Activated naive CD8-positive, alpha-beta T cell treated with anti-CD3 and anti-CD28 coated beads, Interleukin-2, amount 50 U/mL, for 24 hours (primary cell): ENCODE data around the gene RTN1.

ENCODE experiments used
- ATAC-seq: fragments of 150-1000 bp; cut with Tn5 transposase; one replicate; pipeline ENCODE4 v1.10.0; 2021
- DNase-seq: peaks from one replicate; pipeline ENCODE4 v3.0.0; 2021
- H3K27ac Mint-ChIP-seq: one replicate; pipeline ENCODE4 v1.8.0; 2021; ENCODE audit warnings: mild to moderate bottlenecking, mixed read lengths
- H3K27me3 Mint-ChIP-seq: one replicate; pipeline ENCODE4 v1.8.0; 2021; ENCODE audit warnings: mixed read lengths
- H3K36me3 Mint-ChIP-seq: one replicate; pipeline ENCODE4 v1.8.0; 2021; ENCODE audit warnings: low read depth, mixed read lengths
- H3K4me1 Mint-ChIP-seq: one replicate; pipeline ENCODE4 v1.8.0; 2021; ENCODE audit warnings: mixed read lengths
- H3K4me3 Mint-ChIP-seq: one replicate; pipeline ENCODE4 v1.8.0; 2021; ENCODE audit warnings: mild to moderate bottlenecking, moderate library complexity, mixed read lengths
- H3K9me3 Mint-ChIP-seq: one replicate; pipeline ENCODE4 v1.8.0; 2021; ENCODE audit warnings: mixed read lengths

RTN1 gene

GRCh38 chr14:59832653-59833294 is 37.8 kb downstream of the RTN1 start:
- H3K9me3 Mint-ChIP-seq = no peaks in the 10 kb centered on the region
- peaks cover 17% of the 10 kb centered on the region for H3K27me3 Mint-ChIP-seq
- H3K4me3 Mint-ChIP-seq = no peak overlapping the region
- DNase-seq (no peak), ATAC-seq (no peak)
- H3K36me3 Mint-ChIP-seq = no peaks in the 10 kb centered on the region
- no peaks in the 10 kb centered on the region for H3K4me1 Mint-ChIP-seq
- H3K27ac Mint-ChIP-seq = no peak overlapping the region

DNA sequence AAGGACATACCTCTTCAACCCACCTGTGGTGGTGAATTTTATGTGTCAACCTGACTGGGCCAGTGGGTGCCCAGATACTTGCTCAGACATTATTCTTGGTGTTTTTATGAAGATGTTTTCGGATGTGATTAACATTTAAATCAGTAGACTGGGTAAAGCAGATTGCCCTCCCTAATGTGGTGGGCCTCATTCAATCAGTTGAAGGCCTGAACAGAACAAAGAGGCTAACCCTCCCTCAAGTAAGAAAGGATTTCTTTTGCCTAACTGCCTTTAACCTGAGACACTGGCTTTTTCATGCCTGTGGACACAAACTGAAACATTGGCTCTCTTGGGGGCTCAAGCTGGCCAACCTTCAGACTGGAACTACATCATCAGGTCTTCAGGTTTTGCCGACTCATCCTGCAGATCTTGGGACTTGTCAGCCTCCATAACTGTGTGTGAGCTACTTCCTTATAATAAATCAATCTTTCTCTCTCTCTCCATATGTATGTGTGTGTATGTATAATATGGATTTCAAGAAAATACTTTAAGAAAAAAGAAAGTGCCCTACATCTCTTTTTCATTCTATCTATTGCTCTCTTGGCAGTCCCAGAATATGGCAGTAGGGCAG is 39.4 kb downstream of the RTN1 start:
- DNase-seq (no peak), ATAC-seq (no peak)
- Mint-ChIP-seq H3K36me3 (no peaks in the 10 kb centered on the region), H3K9me3 (no peaks in the 10 kb centered on the region), H3K4me1 (no peaks in the 10 kb centered on the region), H3K27me3 (peaks cover 15% of the 10 kb centered on the region), H3K27ac (no peak overlapping the region), H3K4me3 (no peak overlapping the region)

DNA sequence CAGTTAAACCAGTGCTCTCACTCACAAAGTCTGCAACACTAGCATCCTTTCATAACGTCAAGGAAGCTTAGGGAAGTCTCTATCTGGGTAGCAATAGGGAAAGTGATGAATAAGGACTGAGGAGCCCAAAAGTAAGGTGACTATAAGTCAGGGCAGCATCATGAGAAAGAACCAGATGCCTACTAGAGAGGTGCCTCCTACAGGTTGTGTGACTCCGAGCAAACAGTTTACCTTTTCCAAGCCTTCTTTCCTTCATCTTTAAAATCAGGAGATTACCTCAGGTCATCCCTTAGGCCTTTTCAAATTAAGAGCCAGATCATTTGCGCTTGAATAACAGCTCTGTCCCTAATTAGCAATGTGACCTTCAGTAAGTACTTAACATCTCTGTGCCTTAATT is 40.2 kb downstream of the RTN1 start:
- ATAC-seq = no peak
- no peak for DNase-seq
- no peaks in the 10 kb centered on the region for H3K36me3 Mint-ChIP-seq
- no peaks in the 10 kb centered on the region for H3K4me1 Mint-ChIP-seq
- no peaks in the 10 kb centered on the region for H3K9me3 Mint-ChIP-seq
- no peak overlapping the region for H3K27ac Mint-ChIP-seq
- H3K4me3 Mint-ChIP-seq = no peak overlapping the region
- H3K27me3 Mint-ChIP-seq = peaks cover 14% of the 10 kb centered on the region

DNA sequence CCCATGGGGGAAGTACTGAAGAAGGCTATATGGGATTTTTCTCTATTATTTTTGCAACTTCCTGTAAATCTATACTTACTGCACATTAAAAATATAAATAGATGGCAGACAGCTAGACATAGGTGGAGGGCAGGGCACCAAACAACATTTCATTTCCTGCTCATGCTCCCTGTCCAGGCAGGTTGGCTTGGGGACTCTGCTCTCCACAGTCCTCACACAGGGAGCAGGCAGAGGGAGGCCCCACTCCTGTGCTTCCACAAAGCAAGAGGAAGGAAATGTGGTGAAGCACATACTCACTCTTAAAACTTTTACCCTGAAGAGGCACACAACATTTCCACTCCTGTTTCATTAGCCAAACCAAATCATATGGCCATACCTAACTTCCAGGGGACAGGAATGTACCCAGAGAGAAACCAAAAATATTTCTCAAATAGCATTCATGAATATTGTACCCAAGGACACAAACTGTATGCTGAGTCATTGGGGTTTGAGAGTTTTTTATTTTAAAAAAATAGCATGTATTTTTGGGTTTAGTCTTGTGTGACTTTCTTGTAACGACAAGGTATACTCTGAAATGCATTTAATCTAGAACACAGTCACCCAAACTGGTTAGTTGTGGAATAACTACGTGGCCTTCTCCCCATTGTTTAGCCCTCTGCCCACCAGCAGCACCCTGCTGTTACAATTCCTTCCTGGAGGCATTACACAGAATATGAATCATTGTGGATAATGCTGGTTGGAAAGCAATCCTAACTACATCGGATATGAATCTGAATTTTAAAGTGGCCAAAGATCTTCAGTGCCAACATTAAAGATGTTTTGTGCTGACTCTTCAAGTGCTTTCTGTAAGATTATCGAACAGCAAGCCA is 40.9 kb downstream of the RTN1 start:
- no peaks in the 10 kb centered on the region for H3K9me3 Mint-ChIP-seq
- DNase-seq (no peak), ATAC-seq (no peak)
- no peaks in the 10 kb centered on the region for H3K36me3 Mint-ChIP-seq
- H3K4me3 Mint-ChIP-seq = no peak overlapping the region
- H3K27ac Mint-ChIP-seq = no peak overlapping the region
- H3K4me1 Mint-ChIP-seq = no peaks in the 10 kb centered on the region
- H3K27me3 Mint-ChIP-seq = peaks cover 14% of the 10 kb centered on the region

- Mint-ChIP-seq H3K27me3 (peaks cover 13% of the 10 kb centered on the region), H3K4me3 (no peak overlapping the region), H3K36me3 (no peaks in the 10 kb centered on the region), H3K27ac (no peak overlapping the region), H3K9me3 (no peaks in the 10 kb centered on the region), H3K4me1 (no peaks in the 10 kb centered on the region)
- ATAC-seq = no peak
- DNase-seq = no peak
Measured at GRCh38 chr14:59828276-59828675, 42.3 kb downstream of the RTN1 start.

GRCh38 chr14:59827401-59827800 is 43.2 kb downstream of the RTN1 start:
- H3K27me3 Mint-ChIP-seq = peaks cover 16% of the 10 kb centered on the region
- ATAC-seq = no peak

DNA sequence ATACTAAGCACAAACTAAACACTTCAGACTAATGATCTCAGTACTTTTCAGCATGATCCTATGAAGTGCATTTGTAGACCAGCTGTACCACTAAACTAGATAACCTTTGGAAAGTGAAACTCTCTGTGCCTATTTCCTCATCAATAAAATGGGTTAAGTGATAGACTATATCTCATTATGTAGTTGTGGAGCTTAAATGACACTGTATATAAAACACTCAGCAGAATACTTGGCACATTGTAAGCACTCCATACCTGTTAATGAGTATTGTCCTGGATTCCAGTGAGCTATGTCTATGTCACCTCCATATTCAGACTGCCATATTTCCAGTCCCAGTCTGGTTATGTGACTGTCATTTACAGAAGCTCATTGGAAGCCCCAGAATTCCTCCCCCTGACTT is 44.4 kb downstream of the RTN1 start:
- H3K4me3 Mint-ChIP-seq = no peak overlapping the region
- ATAC-seq (no peak), DNase-seq (no peak)
- no peaks in the 10 kb centered on the region for H3K4me1 Mint-ChIP-seq
- peaks cover 14% of the 10 kb centered on the region for H3K27me3 Mint-ChIP-seq
- H3K36me3 Mint-ChIP-seq = no peaks in the 10 kb centered on the region
- no peak overlapping the region for H3K27ac Mint-ChIP-seq
- H3K9me3 Mint-ChIP-seq = no peaks in the 10 kb centered on the region

More at GRCh38 chr14:59827401-59827800, 43.2 kb downstream of the RTN1 start:
- Mint-ChIP-seq H3K27ac (no peak overlapping the region), H3K4me3 (no peak overlapping the region), H3K36me3 (no peaks in the 10 kb centered on the region), H3K4me1 (no peaks in the 10 kb centered on the region), H3K9me3 (no peaks in the 10 kb centered on the region)
- DNase-seq = no peak

- no peak for ATAC-seq
- Mint-ChIP-seq H3K9me3 (no peaks in the 10 kb centered on the region), H3K4me1 (no peaks in the 10 kb centered on the region), H3K27me3 (peaks cover 5% of the 10 kb centered on the region), H3K27ac (no peak overlapping the region), H3K36me3 (no peaks in the 10 kb centered on the region), H3K4me3 (no peak overlapping the region)
- DNase-seq = no peak
Measured at GRCh38 chr14:59823179-59823578, 47.4 kb downstream of the RTN1 start.

DNA sequence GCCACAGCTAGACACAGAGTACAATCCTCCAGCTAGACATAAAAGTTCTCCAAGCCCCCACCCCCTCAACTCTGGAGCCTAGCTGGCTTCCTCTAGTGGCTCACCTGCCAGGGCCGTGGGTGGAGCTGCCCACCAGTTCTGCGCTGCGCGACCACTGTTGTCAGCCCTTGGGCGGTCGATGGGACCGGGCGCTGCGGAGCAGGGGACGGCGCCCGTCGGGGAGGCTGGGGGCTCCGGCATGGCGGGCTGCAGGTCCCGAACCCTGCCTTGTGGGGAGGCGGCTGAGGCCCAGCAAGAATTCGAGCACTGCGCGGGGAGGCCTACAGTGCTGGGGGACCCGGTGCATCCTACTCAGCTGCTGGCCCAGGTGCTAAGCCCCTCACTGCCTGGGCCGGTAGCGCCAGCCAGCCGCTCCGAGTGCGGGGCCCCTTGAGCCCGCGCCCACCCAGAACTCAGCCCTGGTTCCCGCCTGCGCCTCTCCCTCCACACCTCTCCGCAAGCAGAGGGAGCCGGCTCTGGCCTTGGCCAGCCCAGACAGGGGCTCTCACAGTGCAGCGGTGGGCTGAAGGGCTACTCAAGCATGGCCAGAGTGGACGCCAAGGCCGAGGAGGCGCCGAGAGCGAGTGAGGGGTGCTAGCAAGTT is 51.0 kb downstream of the RTN1 start:
- H3K4me1 Mint-ChIP-seq = no peaks in the 10 kb centered on the region

GRCh38 chr14:59816941-59817340 is 53.6 kb downstream of the RTN1 start:
- no peaks in the 10 kb centered on the region for H3K9me3 Mint-ChIP-seq
- no peaks in the 10 kb centered on the region for H3K4me1 Mint-ChIP-seq
- DNase-seq (no peak), ATAC-seq (no peak)
- H3K36me3 Mint-ChIP-seq = no peaks in the 10 kb centered on the region
- H3K27ac Mint-ChIP-seq = no peak overlapping the region
- H3K27me3 Mint-ChIP-seq = peaks cover 10% of the 10 kb centered on the region
- no peak overlapping the region for H3K4me3 Mint-ChIP-seq

More for the DNA sequence above, 51.0 kb downstream of the RTN1 start:
- Mint-ChIP-seq H3K4me3 (no peak overlapping the region), H3K9me3 (no peaks in the 10 kb centered on the region), H3K27ac (no peak overlapping the region), H3K27me3 (peaks cover 5% of the 10 kb centered on the region), H3K36me3 (no peaks in the 10 kb centered on the region)
- ATAC-seq (no peak), DNase-seq (no peak)

GRCh38 chr14:59814988-59815387 is 55.6 kb downstream of the RTN1 start:
- H3K9me3 Mint-ChIP-seq = no peaks in the 10 kb centered on the region
- no peak overlapping the region for H3K27ac Mint-ChIP-seq
- DNase-seq (no peak), ATAC-seq (no peak)
- peaks cover 11% of the 10 kb centered on the region for H3K27me3 Mint-ChIP-seq
- no peaks in the 10 kb centered on the region for H3K4me1 Mint-ChIP-seq
- H3K4me3 Mint-ChIP-seq = no peak overlapping the region
- no peaks in the 10 kb centered on the region for H3K36me3 Mint-ChIP-seq

DNA sequence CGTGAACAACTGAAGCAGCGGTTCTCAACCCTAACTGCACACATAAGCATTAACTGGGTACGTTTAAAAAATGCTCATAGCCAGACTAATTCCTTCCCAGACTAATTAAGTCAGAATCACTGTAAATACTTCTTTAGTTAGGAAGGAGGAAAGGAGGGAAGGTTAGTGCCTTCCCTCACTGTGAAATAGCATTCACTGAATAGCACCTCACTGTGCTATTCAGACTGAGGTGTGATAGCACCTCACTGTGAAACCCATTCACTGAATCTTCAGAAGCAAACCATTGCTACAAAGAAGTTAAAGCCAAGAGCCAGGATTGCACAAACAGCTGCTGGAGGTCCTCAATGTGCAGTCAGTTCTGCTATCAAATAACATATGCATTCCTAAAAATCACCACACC is 58.8 kb downstream of the RTN1 start:
- no peaks in the 10 kb centered on the region for H3K4me1 Mint-ChIP-seq
- no peak for ATAC-seq
- H3K9me3 Mint-ChIP-seq = no peaks in the 10 kb centered on the region
- no peak for DNase-seq
- H3K27ac Mint-ChIP-seq = no peak overlapping the region
- H3K4me3 Mint-ChIP-seq = no peak overlapping the region
- no peaks in the 10 kb centered on the region for H3K36me3 Mint-ChIP-seq
- peaks cover 16% of the 10 kb centered on the region for H3K27me3 Mint-ChIP-seq

GRCh38 chr14:59811073-59811472 is 59.5 kb downstream of the RTN1 start:
- Mint-ChIP-seq H3K27me3 (peaks cover 16% of the 10 kb centered on the region), H3K36me3 (no peaks in the 10 kb centered on the region), H3K9me3 (no peaks in the 10 kb centered on the region), H3K4me3 (no peak overlapping the region), H3K27ac (no peak overlapping the region), H3K4me1 (no peaks in the 10 kb centered on the region)
- no peak for DNase-seq
- no peak for ATAC-seq

GRCh38 chr14:59803052-59803540 is 67.5 kb downstream of the RTN1 start:
- H3K4me3 Mint-ChIP-seq = no peak overlapping the region
- no peak for DNase-seq
- peaks cover 7% of the 10 kb centered on the region for H3K27me3 Mint-ChIP-seq
- no peaks in the 10 kb centered on the region for H3K9me3 Mint-ChIP-seq
- no peak for ATAC-seq
- no peaks in the 10 kb centered on the region for H3K4me1 Mint-ChIP-seq
- no peak overlapping the region for H3K27ac Mint-ChIP-seq
- no peaks in the 10 kb centered on the region for H3K36me3 Mint-ChIP-seq
